Measurements from ENCODE around the gene GPR137. TPM values are rescaled to one million over a fixed set of nuclear protein-coding genes. Genes with fewer than 3 reads are reported as not detected.

GPR137 gene
- total and polyA plus RNA-seq, 2 experiments from 2014 or later = 35.7 to 37.6 TPM

DNA sequence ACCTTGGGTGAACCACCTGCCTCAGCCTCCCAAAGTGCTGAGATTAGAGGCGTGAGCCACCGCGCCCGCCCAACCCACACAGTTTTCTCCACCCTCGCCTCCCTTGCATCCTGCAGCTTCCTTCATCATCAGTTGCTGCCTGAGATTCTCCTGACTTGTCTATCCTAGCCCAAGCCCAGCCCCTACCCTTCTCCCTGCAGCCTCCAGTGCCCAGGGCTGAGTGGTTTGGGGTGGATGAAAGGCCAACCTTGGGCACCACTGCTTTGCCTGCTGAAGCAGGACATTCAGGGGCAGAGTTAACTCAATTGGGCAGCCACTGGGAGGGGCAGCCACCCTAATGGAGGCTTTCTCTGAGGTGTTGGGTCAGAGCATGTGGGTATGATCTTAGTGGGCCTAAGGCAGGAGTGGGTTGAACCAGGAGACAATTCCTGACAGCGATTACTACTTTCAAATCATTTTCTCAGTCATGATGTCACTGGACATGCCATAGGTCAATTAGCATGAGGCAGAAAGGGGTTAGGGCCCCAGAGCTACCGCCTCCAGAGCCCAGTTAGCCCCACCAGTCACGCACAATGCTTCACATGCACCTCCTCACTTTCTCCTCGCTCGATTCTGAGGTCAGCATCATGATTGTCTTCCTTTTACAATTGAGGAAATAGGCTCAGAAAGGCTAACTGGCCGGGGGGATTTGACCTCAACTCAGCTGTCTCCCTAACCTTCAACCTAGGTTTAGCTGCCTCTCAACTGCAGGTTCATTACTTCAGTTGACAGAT lies 45.8 kb upstream of the GPR137 start:
- no peaks in the 10 kb centered on the region for H4K20me1 ChIP-seq (ENCODE audit: insufficient read depth)
- no peaks in the 10 kb centered on the region for H3K9me3 ChIP-seq (ENCODE audit: low read depth)
- in situ Hi-C loops (cut with MboI) = no loop called here
- no peaks in the 10 kb centered on the region; the same call in 1 of the 2 replicates for H3K36me3 ChIP-seq (ENCODE audit: low read depth)
- peak overlapping the region; percentile 85 for H3K9ac ChIP-seq
- H3K4me2 ChIP-seq (ENCODE audit: unreplicated experiment) = peak overlapping the region; percentile 91
- H3K9me2 ChIP-seq (ENCODE audit: insufficient read depth) = no peaks in the 10 kb centered on the region
- peaks cover 41% of the 10 kb centered on the region for H3K79me2 ChIP-seq (ENCODE audit: insufficient read depth)
- no peaks in the 10 kb centered on the region for H3K27me3 ChIP-seq (replicated peaks; ENCODE audit: insufficient read depth)
- WGBS, 2 experiments (ENCODE audit: low coverage in 1 of 2, low lambda C conversion rate in 2 of 2, missing lambda C conversion rate in 2 of 2) = 86 to 89% methylated on average over 10 to 11 of the region's 11 CpGs
- TF ChIP-seq EZH2phosphoT487 (IDR thresholded peaks at IDR 0.05; ENCODE audit: insufficient read depth, low read depth) = no peak
- TF ChIP-seq EZH2 (IDR thresholded peaks at IDR 0.05; ENCODE audit: insufficient read depth, poor library complexity, severe bottlenecking) = no peak
- H3K4me3 ChIP-seq = peak overlapping the region; percentile 75
- DNase-seq = no peak
- peaks cover 11% of the 10 kb centered on the region; the same call in 1 of the 2 replicates for H3F3A ChIP-seq (ENCODE audit: insufficient read depth)
- peak overlapping the region; percentile 85 for H3K27ac ChIP-seq
- H2AFZ ChIP-seq = peak overlapping the region; percentile 85
- H3K4me1 ChIP-seq (ENCODE audit: insufficient read depth) = peaks cover 15% of the 10 kb centered on the region

- Histone ChIP-seq H3K4me2 (ENCODE audit: unreplicated experiment) (peak within 1 kb of the TSS; percentile 91), H3K9ac (peak within 1 kb of the TSS; percentile 85), H3K9me3 (ENCODE audit: low read depth) (no peaks in the 10 kb centered on the region), H3F3A (ENCODE audit: insufficient read depth) (peaks cover 18% of the 10 kb centered on the region; the same call in 1 of the 2 replicates), H3K4me1 (ENCODE audit: insufficient read depth) (peaks cover 15% of the 10 kb centered on the region), H3K27me3 (replicated peaks; ENCODE audit: insufficient read depth) (no peaks in the 10 kb centered on the region), H2AFZ (peak within 1 kb of the TSS; percentile 85), H3K36me3 (ENCODE audit: low read depth) (no peaks in the 10 kb centered on the region; the same call in 1 of the 2 replicates), H3K27ac (peak within 1 kb of the TSS; percentile 85), H4K20me1 (ENCODE audit: insufficient read depth) (no peaks in the 10 kb centered on the region), H3K9me2 (ENCODE audit: insufficient read depth) (no peaks in the 10 kb centered on the region), H3K4me3 (peak within 1 kb of the TSS; percentile 75), H3K79me2 (ENCODE audit: insufficient read depth) (peaks cover 42% of the 10 kb centered on the region)
- WGBS, 2 experiments (ENCODE audit: low coverage in 1 of 2, low lambda C conversion rate in 2 of 2, missing lambda C conversion rate in 2 of 2) = 3 to 4% methylated on average over 50 to 57 of the region's 58 CpGs
- in situ Hi-C loops (cut with MboI) = no loop called here
- DNase-seq = peak; percentile 99
- TF ChIP-seq EZH2 (IDR thresholded peaks at IDR 0.05; ENCODE audit: insufficient read depth, poor library complexity, severe bottlenecking) (no peak), EZH2phosphoT487 (IDR thresholded peaks at IDR 0.05; ENCODE audit: insufficient read depth, low read depth) (no peak)
Observed at GRCh38 chr11:64240435-64241240, 45.0 kb upstream of the GPR137 start, which contains the start of gene FKBP2. TSS of gene FKBP2 (plus strand) at chr11:64241095. CDS start at chr11:64242388, 1,293 bp downstream.

- peak overlapping the region; percentile 75 for H3K4me3 ChIP-seq
- H3K36me3 ChIP-seq (ENCODE audit: low read depth) = no peaks in the 10 kb centered on the region; the same call in 1 of the 2 replicates
- peaks cover 15% of the 10 kb centered on the region for H3K4me1 ChIP-seq (ENCODE audit: insufficient read depth)
- H3K9me3 ChIP-seq (ENCODE audit: low read depth) = no peaks in the 10 kb centered on the region
- peaks cover 18% of the 10 kb centered on the region; the same call in 1 of the 2 replicates for H3F3A ChIP-seq (ENCODE audit: insufficient read depth)
- no peak for TF ChIP-seq EZH2phosphoT487 (IDR thresholded peaks at IDR 0.05; ENCODE audit: insufficient read depth, low read depth)
- TF ChIP-seq EZH2 (IDR thresholded peaks at IDR 0.05; ENCODE audit: insufficient read depth, poor library complexity, severe bottlenecking) = no peak
- H3K9ac ChIP-seq = peak overlapping the region; percentile 85
- 2% methylated on average over 24 of the region's 24 CpGs; no CpG with 5 or more reads in 1 of the 2 experiments for WGBS, 2 experiments (ENCODE audit: low coverage in 1 of 2, low lambda C conversion rate in 2 of 2, missing lambda C conversion rate in 2 of 2)
- H3K9me2 ChIP-seq (ENCODE audit: insufficient read depth) = no peaks in the 10 kb centered on the region
- DNase-seq = peak; percentile 99
- H2AFZ ChIP-seq = peak overlapping the region; percentile 85
- in situ Hi-C loops (cut with MboI) = no loop called here
- H3K79me2 ChIP-seq (ENCODE audit: insufficient read depth) = peaks cover 45% of the 10 kb centered on the region
- H4K20me1 ChIP-seq (ENCODE audit: insufficient read depth) = no peaks in the 10 kb centered on the region
- no peak overlapping the region for H3K4me2 ChIP-seq (ENCODE audit: unreplicated experiment)
- peak overlapping the region; percentile 85 for H3K27ac ChIP-seq
- no peaks in the 10 kb centered on the region for H3K27me3 ChIP-seq (replicated peaks; ENCODE audit: insufficient read depth)
Observed at GRCh38 chr11:64241241-64241490, 44.5 kb upstream of the GPR137 start.

Measured in GM23248 (cell line).